HEK293T (cell line): ENCODE results near the gene VAV2.

Experiments
- CTCF ChIA-PET: fragments of 350-600 bp; formaldehyde crosslinking; extraction: SDS; loops from one replicate; lab custom pipeline; 2021; ENCODE audit warnings: antibody characterized with exemption, inconsistent platforms; lab: Yijun Ruan, JAX
- POLR2A ChIA-PET: fragments of 350-600 bp; formaldehyde crosslinking; extraction: SDS; loops from one replicate; lab custom pipeline; 2020; ENCODE audit warnings: antibody characterized with exemption, inconsistent platforms; lab: Yijun Ruan, JAX
- DNase-seq: peaks from one replicate; pipeline ENCODE4 v3.0.0; 2012; ENCODE audit warnings: mixed read lengths; ENCODE audit errors: extremely low spot score
- ARNT ChIP-seq: fragments of 450-650 bp; IDR thresholded peaks from 2 replicates; pipeline ENCODE4 v1.6.1; 2017; ENCODE audit warnings: mild to moderate bottlenecking
- BHLHE40 ChIP-seq: fragments of 450-650 bp; IDR thresholded peaks from 2 replicates; pipeline ENCODE4 v1.6.1; 2016; ENCODE audit warnings: mild to moderate bottlenecking, moderate library complexity, borderline replicate concordance
- CTBP1 ChIP-seq: fragments of 450-650 bp; IDR thresholded peaks from 2 replicates; pipeline ENCODE4 v1.6.1; 2016; ENCODE audit warnings: borderline replicate concordance
- ELF4 ChIP-seq: fragments of 450-650 bp; IDR thresholded peaks from 2 replicates; pipeline ENCODE4 v1.6.1; 2017; ENCODE audit warnings: antibody characterized with exemption
- FOXA1 ChIP-seq: fragments of 450-650 bp; IDR thresholded peaks from 2 replicates; pipeline ENCODE4 v1.6.1; 2016; ENCODE audit warnings: mild to moderate bottlenecking
- FOXK2 ChIP-seq: fragments of 450-650 bp; IDR thresholded peaks from 2 replicates; pipeline ENCODE4 v1.6.1; 2016; ENCODE audit warnings: mild to moderate bottlenecking
- FOXM1 ChIP-seq: fragments of 450-650 bp; IDR thresholded peaks from 2 replicates; pipeline ENCODE4 v1.6.1; 2017; ENCODE audit warnings: mild to moderate bottlenecking, borderline replicate concordance
- HDGF ChIP-seq: fragments of 450-650 bp; IDR thresholded peaks from 2 replicates; pipeline ENCODE4 v1.6.1; 2017; ENCODE audit warnings: antibody characterized with exemption, borderline replicate concordance
- L3MBTL2 ChIP-seq: fragments of 450-650 bp; conservative IDR thresholded peaks from 2 replicates; pipeline ENCODE4 v1.6.1; 2016; ENCODE audit warnings: mild to moderate bottlenecking
- LEF1 ChIP-seq: fragments of 450-650 bp; IDR thresholded peaks from 2 replicates; pipeline ENCODE4 v1.6.1; 2017; ENCODE audit warnings: mild to moderate bottlenecking, borderline replicate concordance
- NFRKB ChIP-seq: fragments of 450-650 bp; IDR thresholded peaks from 2 replicates; pipeline ENCODE4 v1.6.1; 2016; ENCODE audit warnings: mild to moderate bottlenecking, moderate library complexity
- PKNOX1 ChIP-seq: fragments of 450-650 bp; IDR thresholded peaks from 2 replicates; pipeline ENCODE4 v1.6.1; 2016
- SP1 ChIP-seq: fragments of 450-650 bp; IDR thresholded peaks from 2 replicates; pipeline ENCODE4 v1.6.1; 2017
- SUZ12 ChIP-seq: fragments of 450-650 bp; IDR thresholded peaks from 2 replicates; pipeline ENCODE4 v1.6.1; 2016; ENCODE audit warnings: mild to moderate bottlenecking
- TARDBP ChIP-seq: fragments of 450-650 bp; IDR thresholded peaks from 2 replicates; pipeline ENCODE4 v1.6.1; 2016
- ZNF384 ChIP-seq: fragments of 450-650 bp; IDR thresholded peaks from 2 replicates; pipeline ENCODE4 v1.6.1; 2016

The VAV2 gene

DNA sequence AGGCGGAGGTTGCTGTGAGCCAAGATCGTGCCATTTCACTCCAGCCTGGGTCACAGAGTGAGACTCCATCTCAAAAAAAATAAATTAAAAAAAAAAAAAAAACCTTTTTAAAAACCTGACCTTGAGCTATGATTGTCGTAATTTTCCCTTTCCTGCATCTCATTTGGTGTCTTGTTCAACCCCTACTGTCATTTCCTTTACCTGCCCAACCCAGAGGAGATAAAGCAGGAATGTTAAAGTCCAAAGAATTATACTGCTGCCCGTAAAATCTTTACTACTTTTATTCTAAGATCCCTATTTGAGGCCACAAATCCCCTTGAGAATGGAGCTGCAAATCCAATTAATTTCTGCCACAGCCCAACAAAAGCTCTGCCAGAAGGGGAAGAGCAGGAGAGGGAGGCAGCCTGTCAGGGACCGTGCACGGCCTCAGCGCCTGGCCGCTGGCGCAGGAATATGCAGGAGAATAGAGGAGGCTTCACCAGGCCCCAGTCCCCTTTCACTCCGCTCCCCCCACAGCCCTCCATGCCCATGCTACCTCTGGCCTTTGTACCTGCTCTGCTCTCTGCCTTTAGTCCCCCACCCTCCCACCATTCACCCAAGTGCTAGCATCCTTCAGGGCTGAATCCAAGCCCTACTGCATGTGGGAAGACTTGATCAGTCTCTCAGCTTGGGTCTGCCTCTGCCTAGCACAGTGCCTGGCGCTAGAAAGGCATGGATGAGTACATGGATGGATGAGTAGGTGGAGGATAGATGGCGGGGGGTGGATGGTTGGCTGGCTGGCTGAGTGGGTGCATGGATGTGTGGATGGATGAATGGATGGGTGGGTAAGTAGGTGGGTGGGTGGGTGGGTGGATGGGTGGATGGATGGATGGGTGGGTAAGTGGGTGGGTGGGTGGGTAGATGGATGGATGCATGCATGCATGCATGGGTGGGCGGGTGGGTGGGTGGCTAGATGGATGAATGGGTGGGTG lies 154.2 kb downstream of the VAV2 start:
- TF ChIP-seq ARNT (no peak), L3MBTL2 (no peak), FOXM1 (no peak), ZNF384 (no peak), TARDBP (no peak), ELF4 (no peak), LEF1 (no peak), NFRKB (no peak), CTBP1 (no peak), FOXA1 (no peak), FOXK2 (no peak), SP1 (no peak)
- CTCF ChIA-PET: no interaction called here
- POLR2A ChIA-PET: no interaction called here
- DNase-seq: no peak

DNA sequence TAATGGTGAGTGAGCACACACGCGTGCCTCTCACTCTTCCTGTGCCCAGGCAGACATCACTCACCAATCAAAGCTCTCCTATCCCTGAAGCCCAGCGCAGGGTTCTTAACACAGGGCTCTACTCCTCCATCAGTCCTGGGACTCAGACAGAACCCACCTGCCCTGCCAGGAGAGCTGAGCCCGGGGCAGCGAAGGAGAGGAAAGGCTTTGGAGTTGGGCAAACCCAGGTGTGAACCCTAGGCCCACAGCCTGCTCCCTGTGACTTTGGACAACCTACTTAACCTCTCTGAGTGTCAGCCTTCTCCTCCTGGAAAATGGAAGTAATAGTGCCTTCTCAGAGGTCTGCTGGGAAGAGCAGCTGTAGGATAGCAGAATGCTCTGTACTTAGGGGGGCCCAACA lies 155.3 kb downstream of the VAV2 start:
- TF ChIP-seq LEF1 (no peak), SP1 (no peak), ELF4 (no peak), TARDBP (no peak)
- CTCF ChIA-PET: no interaction called here
- no peak for DNase-seq
- POLR2A ChIA-PET: no interaction called here

DNA sequence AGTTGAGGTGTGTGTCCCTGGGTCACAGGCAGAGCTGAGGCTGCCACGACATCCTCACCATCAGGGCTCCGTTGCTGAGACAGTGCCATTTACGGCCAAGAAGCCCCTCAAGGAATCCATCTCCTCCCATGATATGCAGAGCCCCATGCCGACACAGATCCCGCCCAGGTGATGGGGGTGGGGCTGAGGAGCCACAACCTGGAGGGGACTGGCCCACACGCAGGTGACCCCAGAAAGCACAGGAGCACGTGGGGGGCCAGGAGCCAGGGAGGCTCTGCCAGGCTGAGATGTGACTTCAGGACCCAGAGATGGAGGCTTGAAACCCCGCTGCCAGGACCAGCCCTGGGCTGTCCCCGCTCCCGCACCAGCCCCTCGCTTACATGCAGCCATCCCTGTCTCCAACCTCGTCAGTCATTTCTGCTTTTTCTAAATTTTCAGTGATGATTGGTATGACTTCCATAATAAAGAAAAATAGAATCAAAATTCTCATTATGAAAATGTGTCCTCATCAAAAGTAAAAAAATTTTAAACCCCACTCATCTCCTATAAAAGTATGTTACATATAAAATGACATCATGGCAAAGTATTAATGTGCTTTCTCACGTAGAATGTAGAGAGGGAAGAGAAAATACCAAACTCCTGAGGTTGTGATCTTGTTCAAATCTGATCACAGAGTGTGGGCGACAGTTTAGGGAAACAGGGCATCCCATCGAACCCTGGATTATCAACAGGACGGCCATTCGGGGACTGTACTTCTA lies 155.9 kb downstream of the VAV2 start:
- TF ChIP-seq ELF4 (no peak), FOXK2 (no peak), TARDBP (no peak), ARNT (no peak), FOXM1 (no peak), L3MBTL2 (no peak), SP1 (no peak), HDGF (no peak), BHLHE40 (no peak), LEF1 (no peak), SUZ12 (no peak), FOXA1 (no peak), ZNF384 (no peak), NFRKB (no peak), PKNOX1 (no peak), CTBP1 (no peak)
- CTCF ChIA-PET: no interaction called here
- POLR2A ChIA-PET: no interaction called here
- no peak for DNase-seq

DNA sequence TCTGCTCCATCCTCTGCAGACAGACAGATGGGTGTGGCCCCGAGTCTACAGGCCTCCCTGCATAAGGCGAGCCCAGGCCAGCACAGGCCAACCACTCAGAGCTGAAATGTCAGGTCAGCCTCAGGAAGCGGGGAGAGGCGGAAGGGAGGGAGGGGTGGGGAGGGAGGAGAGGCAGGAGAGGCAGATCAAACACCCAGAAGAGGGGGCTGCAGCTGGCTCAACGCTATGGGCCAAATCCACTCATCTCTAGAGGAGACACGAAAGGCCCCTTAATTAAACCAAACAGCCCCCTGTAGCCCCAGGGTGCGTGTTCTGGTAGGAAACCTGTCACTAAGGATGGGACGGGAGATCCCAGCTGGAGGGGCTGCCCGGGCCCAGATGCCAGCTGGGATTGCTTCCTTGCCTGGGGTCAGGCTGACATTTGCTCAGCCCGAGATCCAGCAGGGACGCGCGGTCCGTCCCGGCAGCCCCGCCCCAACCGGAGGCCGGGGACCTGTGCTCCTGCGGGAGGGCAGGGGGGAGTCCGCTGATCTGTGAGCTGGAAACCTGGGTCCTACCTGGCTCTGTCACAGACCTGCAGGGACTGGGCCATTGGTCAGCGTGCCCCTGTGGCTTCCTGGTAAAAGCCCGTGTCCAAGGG lies 156.7 kb downstream of the VAV2 start:
- ChIA-PET CTCF (no interaction called here), POLR2A (no interaction called here)
- TF ChIP-seq FOXK2 (no peak), L3MBTL2 (no peak), HDGF (no peak), BHLHE40 (no peak), SUZ12 (no peak), ELF4 (no peak), FOXA1 (no peak), NFRKB (no peak), SP1 (no peak), TARDBP (no peak), ZNF384 (no peak), FOXM1 (no peak)
- DNase-seq: no peak

- DNase-seq: no peak
- no peak for TF ChIP-seq FOXA1
- no peak for TF ChIP-seq LEF1
- no peak for TF ChIP-seq PKNOX1
- TF ChIP-seq TARDBP: no peak
- TF ChIP-seq ELF4: no peak
- no peak for TF ChIP-seq ARNT
- no peak for TF ChIP-seq FOXM1
- no peak for TF ChIP-seq SUZ12
- no peak for TF ChIP-seq BHLHE40
- no peak for TF ChIP-seq FOXK2
- no peak for TF ChIP-seq CTBP1
- no peak for TF ChIP-seq L3MBTL2
- ChIA-PET CTCF (no interaction called here), POLR2A (no interaction called here)
These were observed 157.8 kb downstream of the VAV2 start for GRCh38 chr9:133834080-133834976.
